SK-N-DZ (cell line): ENCODE results near the gene EGFR.
A peak's percentile ranks its signal among the peaks of the same experiment; 100 is the strongest.

Experiments
- DNase-seq: peaks from one replicate; pipeline ENCODE4 v3.0.0-alpha.2; 2015; ENCODE audit warnings: low spot score

Gene EGFR

GRCh38 chr7:55144333-55145317 is 125.8 kb downstream of the EGFR start:
- DNase-seq: no peak

DNA sequence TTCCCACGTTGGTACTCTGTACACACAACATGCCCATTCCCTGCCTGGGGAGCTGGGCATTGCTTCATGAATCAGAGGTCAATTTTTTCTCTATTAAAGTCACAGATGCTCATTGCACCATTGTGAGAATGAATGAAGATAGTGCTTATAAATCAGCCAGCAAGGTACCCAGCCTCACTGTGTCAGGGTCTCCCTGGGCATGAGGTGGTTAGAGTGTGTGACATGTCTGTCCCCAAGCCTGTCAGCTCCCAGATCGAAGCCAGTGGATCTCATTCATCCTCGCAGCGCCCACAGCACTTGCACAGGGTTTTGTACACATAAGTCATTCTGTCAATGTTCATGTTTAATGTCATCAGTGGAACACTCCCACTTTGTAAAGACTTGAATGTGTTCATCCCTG is 126.8 kb downstream of the EGFR start:
- DNase-seq: no peak

DNA sequence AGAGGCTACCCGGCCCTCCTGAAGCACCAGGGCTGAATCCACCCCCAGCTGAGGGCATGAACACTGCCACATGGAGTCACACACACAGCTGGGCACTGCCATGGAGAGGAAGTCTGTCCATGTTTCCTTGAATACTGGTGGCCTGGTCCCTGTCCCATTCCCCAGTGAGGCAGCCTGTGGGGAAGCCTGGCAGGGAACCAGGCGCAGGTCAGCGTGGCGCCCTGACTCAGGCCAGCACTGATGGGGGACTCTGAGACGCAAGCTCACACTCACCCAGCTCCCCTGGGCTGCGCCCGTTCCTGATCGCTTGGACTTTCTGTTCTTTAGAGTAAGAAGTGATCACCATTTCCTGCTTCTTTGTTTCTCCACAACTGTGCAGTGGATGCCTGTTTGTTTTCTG is 128.3 kb downstream of the EGFR start:
- no peak for DNase-seq

GRCh38 chr7:55147736-55148135 is 128.9 kb downstream of the EGFR start:
- no peak for DNase-seq

DNA sequence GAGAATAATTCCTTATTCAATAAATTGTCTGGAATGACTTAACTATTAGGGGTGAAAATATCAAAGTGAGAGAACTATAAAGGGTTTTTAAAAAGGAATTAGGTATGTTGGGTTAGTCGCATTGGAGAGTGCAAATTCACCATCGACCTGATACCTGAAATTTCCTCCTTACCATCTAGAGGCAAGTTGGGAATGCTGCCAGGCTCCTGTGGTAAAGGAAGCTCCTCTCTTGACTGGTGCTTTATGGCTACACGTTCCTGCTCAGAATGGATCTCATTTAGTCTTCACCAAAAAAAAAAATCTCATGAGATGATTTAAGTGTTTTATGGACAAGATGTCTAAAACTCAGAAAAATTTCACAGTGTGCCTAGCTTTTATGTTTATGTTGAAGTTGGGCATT is 129.8 kb downstream of the EGFR start:
- DNase-seq: no peak

- no peak for DNase-seq
Measured at GRCh38 chr7:55149001-55149400, 130.2 kb downstream of the EGFR start.

- no peak for DNase-seq
Measured at GRCh38 chr7:55150166-55150565, 131.3 kb downstream of the EGFR start.

DNA sequence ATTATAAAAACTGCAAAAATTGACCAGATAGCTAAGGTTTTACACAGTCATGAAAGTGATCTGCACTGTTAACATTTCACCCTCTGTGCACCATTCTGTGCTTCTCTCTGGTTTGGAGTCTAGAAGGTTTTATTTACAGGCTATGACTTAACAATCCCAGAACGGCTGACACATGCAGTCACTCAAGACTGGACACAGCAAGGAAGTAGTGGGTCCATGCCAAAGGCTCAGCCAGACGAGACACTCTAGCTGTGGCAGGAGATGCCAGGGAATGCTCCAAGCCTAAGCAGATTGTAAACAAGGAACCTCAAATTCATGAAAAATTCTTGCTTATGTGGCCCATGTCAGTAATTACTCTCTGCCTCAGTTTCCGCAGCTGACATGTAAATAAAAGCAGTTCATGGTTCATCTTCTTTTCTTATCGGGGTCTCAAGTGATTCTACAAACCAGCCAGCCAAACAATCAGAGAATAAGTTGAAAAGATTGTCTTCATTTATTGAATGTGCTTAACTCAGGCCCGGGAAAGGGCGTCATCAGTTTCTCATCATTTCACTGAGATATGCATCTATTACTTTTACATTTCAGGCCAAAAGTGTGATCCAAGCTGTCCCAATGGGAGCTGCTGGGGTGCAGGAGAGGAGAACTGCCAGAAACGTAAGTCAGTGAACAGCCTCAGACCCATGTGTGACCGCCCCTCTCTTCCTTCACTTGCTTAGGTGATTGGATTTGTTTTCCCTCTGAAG is 132.1 kb downstream of the EGFR start:
- no peak for DNase-seq

DNA sequence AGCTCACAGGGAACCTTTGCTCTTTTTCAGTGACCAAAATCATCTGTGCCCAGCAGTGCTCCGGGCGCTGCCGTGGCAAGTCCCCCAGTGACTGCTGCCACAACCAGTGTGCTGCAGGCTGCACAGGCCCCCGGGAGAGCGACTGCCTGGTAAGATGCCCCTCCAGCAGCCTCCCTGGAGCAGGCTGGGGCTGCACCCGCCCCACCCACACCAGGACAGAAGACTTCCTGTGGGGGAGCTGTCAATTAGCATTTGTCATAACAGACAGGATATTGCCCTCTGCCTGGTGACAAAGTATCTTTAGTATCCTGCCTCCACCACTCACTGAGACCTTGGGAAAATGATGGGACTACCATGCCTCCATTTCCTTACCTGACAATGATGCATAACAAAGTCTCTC is 133.7 kb downstream of the EGFR start:
- DNase-seq: no peak

- no peak for DNase-seq
Measured at GRCh38 chr7:55154096-55154495, 135.3 kb downstream of the EGFR start.

DNA sequence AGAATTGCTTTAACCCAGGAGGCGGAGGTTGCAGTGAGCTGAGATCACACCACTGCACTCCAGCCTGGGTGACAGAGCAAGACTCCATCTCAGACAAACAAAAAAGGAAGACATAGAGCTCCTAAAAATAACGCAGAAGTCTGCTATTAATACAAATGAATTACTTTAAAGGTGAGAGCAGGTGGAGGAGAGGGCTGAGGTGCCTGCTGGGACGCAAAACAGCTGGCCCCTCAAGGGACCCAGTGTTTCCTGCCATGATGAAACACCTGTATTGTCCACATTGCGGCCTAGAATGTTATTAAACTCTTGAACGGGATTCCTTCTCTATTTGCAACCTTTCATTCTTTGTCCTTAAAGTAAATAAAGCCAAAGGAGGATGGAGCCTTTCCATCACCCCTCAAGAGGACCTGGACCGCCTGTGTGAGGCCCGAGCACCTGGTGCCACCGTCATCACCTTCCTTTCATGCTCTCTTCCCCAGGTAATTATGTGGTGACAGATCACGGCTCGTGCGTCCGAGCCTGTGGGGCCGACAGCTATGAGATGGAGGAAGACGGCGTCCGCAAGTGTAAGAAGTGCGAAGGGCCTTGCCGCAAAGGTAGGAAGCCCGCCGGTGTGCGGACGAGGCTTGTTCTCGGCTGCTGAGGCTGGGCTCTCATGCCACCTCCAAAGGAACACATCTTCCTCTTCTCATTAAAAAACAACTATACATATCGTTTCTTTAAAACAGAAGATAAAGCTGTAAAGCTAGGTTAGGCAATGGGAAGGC is 136.7 kb downstream of the EGFR start:
- DNase-seq: no peak

- DNase-seq: peak; percentile 54
Measured at GRCh38 chr7:55156919-55157763, 138.3 kb downstream of the EGFR start.

- peak; percentile 12 for DNase-seq
Measured at GRCh38 chr7:55157764-55158105, 138.9 kb downstream of the EGFR start.

DNA sequence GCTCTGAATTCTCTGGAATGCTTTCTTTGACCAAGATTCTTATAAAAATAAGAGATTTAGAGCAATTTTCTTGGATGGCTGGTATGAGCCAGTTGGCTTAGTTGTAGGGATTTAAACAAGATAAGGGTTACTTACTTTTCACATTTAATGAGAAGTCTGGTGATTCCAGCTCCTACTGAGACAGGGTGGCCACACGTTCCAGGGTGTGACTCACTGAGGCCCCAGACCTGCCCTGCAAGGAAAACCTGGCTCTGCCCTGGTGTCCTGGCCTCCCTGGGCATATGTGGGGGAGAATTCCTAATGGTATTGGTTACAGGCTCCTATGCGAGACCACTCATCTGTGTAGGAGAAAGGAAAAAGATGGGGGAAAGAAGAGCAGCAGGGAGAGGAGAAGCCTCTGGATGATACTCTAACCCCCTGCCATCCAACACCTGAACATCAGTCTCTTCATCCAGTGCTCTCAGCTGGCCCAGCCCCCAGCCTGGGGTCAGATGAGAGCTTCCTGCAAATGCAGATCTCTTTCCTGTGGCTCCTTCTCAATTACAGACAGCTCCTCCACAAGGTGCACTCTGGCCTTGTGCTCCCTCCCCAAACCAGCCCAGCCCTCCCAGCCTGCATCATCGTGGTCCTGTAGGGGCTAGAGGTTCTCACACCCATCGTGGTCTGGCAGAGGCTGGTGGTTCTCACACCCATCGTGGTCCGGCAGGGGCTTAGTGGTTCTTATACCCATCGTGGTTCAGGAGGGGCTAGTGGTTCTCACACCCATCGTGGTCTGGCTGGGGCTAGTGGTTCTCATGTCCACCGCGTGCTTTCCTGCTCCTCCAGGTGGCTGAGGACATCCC is 139.9 kb downstream of the EGFR start:
- no peak for DNase-seq

GRCh38 chr7:55160539-55160938 is 141.7 kb downstream of the EGFR start:
- no peak for DNase-seq

DNA sequence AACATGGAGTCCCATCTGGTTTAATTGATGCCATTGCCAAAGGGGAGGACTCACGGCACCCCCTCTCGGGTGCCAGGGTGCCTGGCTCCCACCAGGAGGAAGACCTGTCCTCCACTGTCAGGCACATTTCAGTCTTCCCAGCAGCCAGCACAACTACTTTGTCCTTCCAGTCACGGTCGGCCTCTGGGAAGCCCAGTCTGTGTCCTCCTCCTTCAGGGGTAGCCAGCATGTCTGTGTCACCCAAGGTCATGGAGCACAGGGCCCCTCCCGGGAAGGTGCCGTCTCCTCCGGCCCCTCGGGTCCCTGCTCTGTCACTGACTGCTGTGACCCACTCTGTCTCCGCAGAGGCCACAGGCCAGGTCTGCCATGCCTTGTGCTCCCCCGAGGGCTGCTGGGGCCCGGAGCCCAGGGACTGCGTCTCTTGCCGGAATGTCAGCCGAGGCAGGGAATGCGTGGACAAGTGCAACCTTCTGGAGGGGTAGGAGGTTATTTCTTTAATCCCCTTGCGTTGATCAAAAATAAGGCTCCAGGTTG is 142.4 kb downstream of the EGFR start:
- DNase-seq: no peak

DNA sequence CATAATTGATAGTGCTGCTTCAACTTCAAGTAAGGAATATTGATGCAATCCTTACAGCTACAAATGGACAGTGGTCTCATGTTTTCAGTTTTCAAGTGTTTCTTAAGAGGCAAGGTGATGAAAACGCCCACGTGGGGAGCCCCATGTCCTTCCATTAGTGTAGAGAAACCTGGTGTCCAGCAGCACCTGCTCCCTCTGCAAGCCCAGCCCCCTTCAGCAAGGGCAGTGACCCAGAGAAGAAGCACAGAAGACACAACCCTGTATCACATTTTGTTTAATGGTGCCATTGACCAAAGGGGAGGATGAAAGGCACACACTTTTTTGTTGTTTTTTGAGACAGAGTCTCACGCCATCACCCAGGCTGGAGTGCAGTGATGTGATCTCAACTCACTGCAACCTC is 143.7 kb downstream of the EGFR start:
- no peak for DNase-seq

GRCh38 chr7:55163733-55164132 is 144.9 kb downstream of the EGFR start:
- no peak for DNase-seq

DNA sequence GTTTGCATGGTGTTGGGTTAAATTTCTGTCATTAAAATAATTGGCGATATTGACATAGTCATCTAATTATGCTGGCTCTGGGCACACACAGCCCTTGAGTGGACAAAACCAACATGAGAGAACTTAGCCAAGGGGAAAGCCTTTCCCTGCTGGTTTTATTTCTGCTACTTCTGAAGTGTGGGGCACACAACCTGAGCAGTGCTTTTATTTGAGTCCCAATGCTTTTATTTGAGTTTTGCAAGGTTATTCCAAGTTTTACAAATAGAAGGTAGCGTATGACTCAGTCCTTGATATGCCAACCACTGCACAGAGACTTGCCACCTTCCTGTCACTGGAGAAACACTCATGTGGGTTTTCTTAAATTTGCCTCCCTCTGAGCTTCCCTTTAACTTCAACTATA is 145.7 kb downstream of the EGFR start:
- DNase-seq: no peak
